ENCODE data around the gene PIGR. TPM values are rescaled to one million over a fixed set of nuclear protein-coding genes. Genes with fewer than 3 reads are reported as not detected.

The PIGR gene
- total RNA-seq, 1 experiment from 2014 or later = 2.6 TPM

GRCh38 chr1:206970446-206970845 is 24.2 kb upstream of the PIGR start, which contains the start of gene FCAMR:
FCAMR (minus strand) TSS chr1:206970460; CDS start chr1:206970125, 335 bp downstream.
- no peaks in the 10 kb centered on the region for H3K4me1 ChIP-seq (ENCODE audit: control insufficient read depth in 1 of 2, insufficient read depth in 2 of 2, low read length in 2 of 2)
- BruUV-seq (replicated peaks) = no TSS peak
- no peaks in the 10 kb centered on the region for H4K20me1 ChIP-seq (ENCODE audit: insufficient read depth)
- intact Hi-C loops (cut with micrococcal nuclease) = no loop called here
- TF ChIP-seq ZFX (IDR thresholded peaks at IDR 0.05) = no peak
- TF ChIP-seq SP1 (IDR thresholded peaks at IDR 0.05; ENCODE audit: low read depth) = no peak
- TF ChIP-seq, protein P1, sequence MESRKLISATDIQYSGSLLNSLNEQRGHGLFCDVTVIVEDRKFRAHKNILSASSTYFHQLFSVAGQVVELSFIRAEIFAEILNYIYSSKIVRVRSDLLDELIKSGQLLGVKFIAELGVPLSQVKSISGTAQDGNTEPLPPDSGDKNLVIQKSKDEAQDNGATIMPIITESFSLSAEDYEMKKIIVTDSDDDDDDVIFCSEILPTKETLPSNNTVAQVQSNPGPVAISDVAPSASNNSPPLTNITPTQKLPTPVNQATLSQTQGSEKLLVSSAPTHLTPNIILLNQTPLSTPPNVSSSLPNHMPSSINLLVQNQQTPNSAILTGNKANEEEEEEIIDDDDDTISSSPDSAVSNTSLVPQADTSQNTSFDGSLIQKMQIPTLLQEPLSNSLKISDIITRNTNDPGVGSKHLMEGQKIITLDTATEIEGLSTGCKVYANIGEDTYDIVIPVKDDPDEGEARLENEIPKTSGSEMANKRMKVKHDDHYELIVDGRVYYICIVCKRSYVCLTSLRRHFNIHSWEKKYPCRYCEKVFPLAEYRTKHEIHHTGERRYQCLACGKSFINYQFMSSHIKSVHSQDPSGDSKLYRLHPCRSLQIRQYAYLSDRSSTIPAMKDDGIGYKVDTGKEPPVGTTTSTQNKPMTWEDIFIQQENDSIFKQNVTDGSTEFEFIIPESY (IDR thresholded peaks at IDR 0.05; ENCODE audit: extremely low read depth, insufficient replicate concordance, low read length) = no peak
- no peak for TF ChIP-seq EZH2phosphoT487 (IDR thresholded peaks at IDR 0.05; ENCODE audit: borderline replicate concordance)
- TF ChIP-seq SIN3A (IDR thresholded peaks at IDR 0.05; ENCODE audit: low read depth) = no peak
- TF ChIP-seq CEBPB (IDR thresholded peaks at IDR 0.05; ENCODE audit: low read depth) = no peak
- TF ChIP-seq SRF (IDR thresholded peaks at IDR 0.05; ENCODE audit: low read depth) = no peak
- TF ChIP-seq CBX3 (IDR thresholded peaks at IDR 0.05; ENCODE audit: low read depth) = no peak
- TF ChIP-seq JUND (IDR thresholded peaks at IDR 0.05) = no peak
- no peak for TF ChIP-seq POLR2A (IDR thresholded peaks at IDR 0.05; ENCODE audit: borderline replicate concordance, extremely low read depth, insufficient read depth, insufficient read length)
- no peaks in the 10 kb centered on the region for H3K9me2 ChIP-seq (ENCODE audit: insufficient read depth)
- RAD21 ChIA-PET (ENCODE audit: low non-redundant PET in 1 of 2, low total read pairs in 2 of 2, uncharacterized antibody in 2 of 2, unreplicated experiment in 2 of 2) = no interaction called here
- H3K36me3 ChIP-seq (ENCODE audit: control insufficient read depth in 1 of 2, insufficient read depth in 2 of 2, low read length in 2 of 2) = no peaks in the 10 kb centered on the region
- H3K4me3 ChIP-seq (replicated peaks in 1 of 2; ENCODE audit: low read depth in 1 of 2, low read length in 2 of 2) = no peak within 1 kb of the TSS
- POLR2A ChIA-PET = no interaction called here
- H3K27ac ChIP-seq (ENCODE audit: low read depth, low read length) = no peak within 1 kb of the TSS
- CTCF ChIA-PET = interaction anchor here (1.1 kb wide), 1 partner anchor 12 kb away, joined by 4 read pairs; no protein-coding TSS in a partner anchor
- H3K9ac ChIP-seq (ENCODE audit: low read length) = no peak within 1 kb of the TSS
- H3K4me2 ChIP-seq (ENCODE audit: low read length) = no peak within 1 kb of the TSS
- DNase-seq (ENCODE audit: low read depth, low spot score) (no peak), ATAC-seq (no peak)
- no peaks in the 10 kb centered on the region for H3K9me3 ChIP-seq (ENCODE audit: control insufficient read depth in 1 of 2, insufficient read depth in 1 of 2, low read depth in 1 of 2, low read length in 2 of 2)
- H3K27me3 ChIP-seq (ENCODE audit: insufficient read depth, low read length) = peaks cover 11% of the 10 kb centered on the region; the same call in 1 of the 2 replicates
- H3K79me2 ChIP-seq (ENCODE audit: insufficient read depth, low read length) = no peaks in the 10 kb centered on the region
- H2AFZ ChIP-seq (ENCODE audit: low read depth, low read length, poor library complexity, severe bottlenecking) = no peak within 1 kb of the TSS

GRCh38 chr1:206969090-206969489 is 22.8 kb upstream of the PIGR start:
- Histone ChIP-seq H3K4me2 (ENCODE audit: low read length) (no peak overlapping the region), H3K4me3 (replicated peaks in 1 of 2; ENCODE audit: low read depth in 1 of 2, low read length in 2 of 2) (no peak overlapping the region), H3K27ac (ENCODE audit: low read depth, low read length) (no peak overlapping the region), H3K36me3 (ENCODE audit: control insufficient read depth in 1 of 2, insufficient read depth in 2 of 2, low read length in 2 of 2) (no peaks in the 10 kb centered on the region), H3K4me1 (ENCODE audit: control insufficient read depth in 1 of 2, insufficient read depth in 2 of 2, low read length in 2 of 2) (no peaks in the 10 kb centered on the region), H3K79me2 (ENCODE audit: insufficient read depth, low read length) (no peaks in the 10 kb centered on the region), H3K9ac (ENCODE audit: low read length) (no peak overlapping the region), H3K9me3 (ENCODE audit: control insufficient read depth in 1 of 2, insufficient read depth in 1 of 2, low read depth in 1 of 2, low read length in 2 of 2) (no peaks in the 10 kb centered on the region), H3K9me2 (ENCODE audit: insufficient read depth) (no peaks in the 10 kb centered on the region), H4K20me1 (ENCODE audit: insufficient read depth) (no peaks in the 10 kb centered on the region), H2AFZ (ENCODE audit: low read depth, low read length, poor library complexity, severe bottlenecking) (no peak overlapping the region), H3K27me3 (ENCODE audit: insufficient read depth, low read length) (peaks cover 11% of the 10 kb centered on the region; the same call in 1 of the 2 replicates)
- BruUV-seq (replicated peaks) = no TSS peak
- DNase-seq (ENCODE audit: low read depth, low spot score) (no peak), ATAC-seq (no peak)
- TF ChIP-seq SRF (IDR thresholded peaks at IDR 0.05; ENCODE audit: low read depth) (no peak), POLR2A (IDR thresholded peaks at IDR 0.05; ENCODE audit: borderline replicate concordance, extremely low read depth, insufficient read depth, insufficient read length) (no peak), TCF7L2 (IDR thresholded peaks at IDR 0.05; ENCODE audit: borderline replicate concordance, extremely low read depth, insufficient read depth, insufficient read length) (no peak), SIN3A (IDR thresholded peaks at IDR 0.05; ENCODE audit: low read depth) (no peak), CBX3 (IDR thresholded peaks at IDR 0.05; ENCODE audit: low read depth) (no peak), ELF1 (IDR thresholded peaks at IDR 0.05; ENCODE audit: borderline replicate concordance, low read depth) (no peak), YY1 (IDR thresholded peaks at IDR 0.05; ENCODE audit: extremely low read depth, insufficient replicate concordance, low read depth, low read length) (no peak), POLR2AphosphoS5 (IDR thresholded peaks at IDR 0.05; ENCODE audit: low read depth, low read length) (no peak)
- TF ChIP-seq, protein P2, sequence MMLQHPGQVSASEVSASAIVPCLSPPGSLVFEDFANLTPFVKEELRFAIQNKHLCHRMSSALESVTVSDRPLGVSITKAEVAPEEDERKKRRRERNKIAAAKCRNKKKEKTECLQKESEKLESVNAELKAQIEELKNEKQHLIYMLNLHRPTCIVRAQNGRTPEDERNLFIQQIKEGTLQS (IDR thresholded peaks at IDR 0.05) = no peak
- intact Hi-C loops (cut with micrococcal nuclease) = no loop called here
- ChIA-PET RAD21 (ENCODE audit: low non-redundant PET in 1 of 2, low total read pairs in 2 of 2, uncharacterized antibody in 2 of 2, unreplicated experiment in 2 of 2) (no interaction called here), CTCF (no interaction called here), POLR2A (no interaction called here)

All from HCT116 (cell line).